HG02588 (cell line): ENCODE data around the gene GARNL3.
A peak's percentile ranks its signal among the peaks of the same experiment; 100 is the strongest.

Source experiments
- ATAC-seq: cut with Tn5 transposase; IDR thresholded peaks from one replicate; pipeline ENCODE4 v1.9.1; 2021; ENCODE audit warnings: mild to moderate bottlenecking, moderate library complexity; ENCODE audit not compliant: unreplicated experiment

The GARNL3 gene

GRCh38 chr9:127382541-127382940 lies 118.0 kb downstream of the GARNL3 start:
- ATAC-seq, result no peak

GRCh38 chr9:127384016-127384730 lies 119.6 kb downstream of the GARNL3 start:
- ATAC-seq, result no peak

GRCh38 chr9:127384901-127385300 lies 120.3 kb downstream of the GARNL3 start:
- ATAC-seq, result no peak

- no peak for ATAC-seq
These were observed 121.7 kb downstream of the GARNL3 start for GRCh38 chr9:127386249-127386648.

- no peak for ATAC-seq
These were observed 122.4 kb downstream of the GARNL3 start for GRCh38 chr9:127386981-127387380.

- no peak for ATAC-seq
These were observed 123.7 kb downstream of the GARNL3 start for GRCh38 chr9:127388037-127388855.

GRCh38 chr9:127388856-127389238 lies 124.3 kb downstream of the GARNL3 start:
- ATAC-seq, result no peak

- ATAC-seq, result no peak
These were observed 125.0 kb downstream of the GARNL3 start for GRCh38 chr9:127389381-127390247.

- no peak for ATAC-seq
These were observed 125.6 kb downstream of the GARNL3 start for GRCh38 chr9:127390248-127390545.

GRCh38 chr9:127390563-127390962 lies 126.0 kb downstream of the GARNL3 start:
- ATAC-seq, result no peak

- no peak for ATAC-seq
These were observed 127.6 kb downstream of the GARNL3 start for GRCh38 chr9:127392166-127392565.

GRCh38 chr9:127392976-127393375 lies 128.4 kb downstream of the GARNL3 start:
- ATAC-seq, result no peak

- no peak for ATAC-seq
These were observed 129.1 kb downstream of the GARNL3 start for GRCh38 chr9:127393645-127394044.

GRCh38 chr9:127395497-127396252 lies 131.1 kb downstream of the GARNL3 start:
- ATAC-seq, result no peak

- no peak for ATAC-seq
These were observed 131.8 kb downstream of the GARNL3 start for GRCh38 chr9:127396253-127396807.

- ATAC-seq, result peak; percentile 91
These were observed 132.5 kb downstream of the GARNL3 start, which contains the start of gene SLC2A8 for GRCh38 chr9:127396808-127397645. TSS of gene SLC2A8 (plus strand) at chr9:127397169. CDS start at chr9:127397231, 62 bp downstream.

- peak; percentile 0 for ATAC-seq
These were observed 133.2 kb downstream of the GARNL3 start for GRCh38 chr9:127397646-127398274.

GRCh38 chr9:127398275-127398647 lies 133.7 kb downstream of the GARNL3 start:
- no peak for ATAC-seq
